IMR-90 (cell line): ENCODE results near the gene PKD1L1. TPM values are rescaled to one million over a fixed set of nuclear protein-coding genes. Genes with fewer than 3 reads are reported as not detected.

Source experiments
- ATAC-seq: fragments of 200-7000 bp; cut with Tn5 transposase; 2 replicates; pipeline ENCODE4 v1.9.1; 2020; ENCODE audit warnings: low read depth, mild to moderate bottlenecking, moderate library complexity
- BruUV-seq: library from RNA; stranded (reverse); fragments of 400-500 nt; replicated peaks from 2 replicates; lab custom pipeline; 2021; lab: Mats Ljungman, UMichigan
- CTCF ChIA-PET: fragments of 300-600 bp; formaldehyde crosslinking; extraction: SDS; loops from one replicate; lab custom pipeline; 2021; ENCODE audit warnings: antibody characterized with exemption; lab: Yijun Ruan, JAX
- POLR2A ChIA-PET: fragments of 300-600 bp; sonication (Branson Sonifier 250); formaldehyde crosslinking; loops from one replicate; lab custom pipeline; 2022; ENCODE audit warnings: antibody characterized with exemption; ENCODE audit not compliant: unreplicated experiment; lab: Charles Lee
- DNase-seq: peaks from one replicate; pipeline ENCODE4 v3.0.0; 2013
- H2AFZ ChIP-seq: replicated peaks from 2 replicates; pipeline ENCODE3; 2013; ENCODE audit warnings: low read length, mild to moderate bottlenecking; ENCODE audit not compliant: poor library complexity
- H2AK5ac ChIP-seq: 2 replicates; pipeline ENCODE4 v1.6.1; 2013; ENCODE audit warnings: low read depth, low read length, inconsistent platforms
- H2AK9ac ChIP-seq: replicated peaks from 2 replicates; pipeline ENCODE3; 2013; ENCODE audit warnings: mild to moderate bottlenecking, low read depth, low read length, moderate library complexity; ENCODE audit not compliant: poor library complexity
- H2BK120ac ChIP-seq: 2 replicates; pipeline ENCODE4 v1.6.1; 2013; ENCODE audit warnings: low read depth, low read length, inconsistent platforms
- H2BK15ac ChIP-seq: 3 replicates; pipeline ENCODE4 v1.6.1; 2013; ENCODE audit warnings: low read depth, low read length, inconsistent platforms
- H2BK20ac ChIP-seq: 2 replicates; pipeline ENCODE4 v1.6.1; 2013; ENCODE audit warnings: low read depth, mild to moderate bottlenecking, inconsistent platforms, low read length, moderate library complexity
- H2BK5ac ChIP-seq: 2 replicates; pipeline ENCODE4 v1.6.1; 2013; ENCODE audit warnings: mild to moderate bottlenecking, low read depth, low read length, inconsistent platforms; ENCODE audit not compliant: poor library complexity, severe bottlenecking
- H3K14ac ChIP-seq: replicated peaks from 2 replicates; pipeline ENCODE4 v1.6.1; 2013; ENCODE audit warnings: low read depth, low read length, inconsistent platforms
- H3K18ac ChIP-seq: 2 replicates; pipeline ENCODE4 v1.6.1; 2013; ENCODE audit warnings: low read depth, low read length, control low read depth
- H3K23ac ChIP-seq: 2 replicates; pipeline ENCODE4 v1.6.1; 2013; ENCODE audit warnings: low read depth, low read length, inconsistent platforms
- H3K27ac ChIP-seq: 2 replicates; pipeline ENCODE4 v1.5.1; 2013; ENCODE audit warnings: mild to moderate bottlenecking, control low read depth, low read length; ENCODE audit not compliant: insufficient read depth
- H3K27me3 ChIP-seq: 2 replicates; pipeline ENCODE4 v1.6.1; 2013; ENCODE audit warnings: low read length; ENCODE audit not compliant: control insufficient read depth, insufficient read depth
- H3K36me3 ChIP-seq: 2 replicates; pipeline ENCODE4 v1.6.1; 2013; ENCODE audit warnings: low read length, mixed read lengths; ENCODE audit not compliant: control insufficient read depth, insufficient read depth
- H3K4ac ChIP-seq: 2 replicates; pipeline ENCODE4 v1.6.1; 2013; ENCODE audit warnings: low read depth, low read length, inconsistent platforms
- H3K4me1 ChIP-seq: 2 replicates; pipeline ENCODE4 v1.6.1; 2013; ENCODE audit warnings: low read length, mixed read lengths; ENCODE audit not compliant: control insufficient read depth, insufficient read depth
- H3K4me2 ChIP-seq: 2 replicates; pipeline ENCODE4 v1.6.1; 2013; ENCODE audit warnings: low read depth, mild to moderate bottlenecking, control low read depth, low read length, moderate library complexity
- H3K4me3 ChIP-seq: 2 replicates; pipeline ENCODE4 v1.5.1; 2013; ENCODE audit warnings: low read depth, mild to moderate bottlenecking, control low read depth, low read length, moderate library complexity; ENCODE audit not compliant: insufficient read depth
- H3K56ac ChIP-seq: 2 replicates; pipeline ENCODE4 v1.6.1; 2013; ENCODE audit warnings: low read length, inconsistent platforms; ENCODE audit not compliant: insufficient read depth; ENCODE audit errors: extremely low read depth
- H3K79me1 ChIP-seq, 2 experiments: 2 replicates each; pipeline ENCODE4 v1.6.1; 2013; ENCODE audit warnings: low read length in 2 of 2, inconsistent platforms in 1 of 2, low read depth in 1 of 2
- H3K9ac ChIP-seq: 2 replicates; pipeline ENCODE4 v1.6.1; 2013; ENCODE audit warnings: low read depth, low read length, control low read depth
- H3K9me1 ChIP-seq: 2 replicates; pipeline ENCODE4 v1.6.1; 2013; ENCODE audit warnings: low read length, inconsistent platforms; ENCODE audit not compliant: insufficient read depth
- H3K9me3 ChIP-seq: 2 replicates; pipeline ENCODE4 v1.6.1; 2013; ENCODE audit warnings: low read length; ENCODE audit not compliant: control insufficient read depth, insufficient read depth
- H4K20me1 ChIP-seq: 2 replicates; pipeline ENCODE4 v1.6.1; 2013; ENCODE audit warnings: low read length, inconsistent platforms; ENCODE audit not compliant: insufficient read depth
- H4K5ac ChIP-seq: 2 replicates; pipeline ENCODE4 v1.6.1; 2013; ENCODE audit warnings: mild to moderate bottlenecking, low read depth, low read length, control low read depth
- H4K8ac ChIP-seq, 2 experiments: 2 replicates each; pipeline ENCODE4 v1.6.1; 2013; ENCODE audit warnings: low read depth in 2 of 2, low read length in 2 of 2, control low read depth in 1 of 2, inconsistent platforms in 1 of 2
- H4K91ac ChIP-seq: 2 replicates; pipeline ENCODE4 v1.6.1; 2013; ENCODE audit warnings: low read depth, low read length, inconsistent platforms; ENCODE audit not compliant: insufficient read depth
- BHLHE40 ChIP-seq: fragments of 150-350 bp; IDR thresholded peaks from 2 replicates; pipeline ENCODE4 v1.6.1; 2016; ENCODE audit warnings: mild to moderate bottlenecking, low read depth, low read length
- CEBPB ChIP-seq: IDR thresholded peaks from 2 replicates; pipeline ENCODE4 v1.6.1; 2012; ENCODE audit warnings: low read depth, low read length, improper control_type of control experiment
- CHD1 ChIP-seq: IDR thresholded peaks from 2 replicates; pipeline ENCODE4 v1.6.1; 2012; ENCODE audit warnings: low read depth, low read length, improper control_type of control experiment
- FOS ChIP-seq: fragments of 150-350 bp; IDR thresholded peaks from 2 replicates; pipeline ENCODE4 v1.6.1; 2016; ENCODE audit warnings: low read depth, low read length
- MAFK ChIP-seq: IDR thresholded peaks from 2 replicates; pipeline ENCODE4 v1.6.1; 2012; ENCODE audit warnings: low read depth, low read length, improper control_type of control experiment
- MAZ ChIP-seq: IDR thresholded peaks from 2 replicates; pipeline ENCODE4 v1.6.1; 2012; ENCODE audit warnings: low read depth, mild to moderate bottlenecking, low read length, improper control_type of control experiment, moderate library complexity, borderline replicate concordance
- MXI1 ChIP-seq: IDR thresholded peaks from 2 replicates; pipeline ENCODE4 v1.6.1; 2012; ENCODE audit warnings: low read depth, mild to moderate bottlenecking, low read length, moderate library complexity, borderline replicate concordance
- NFE2L2 ChIP-seq: fragments of 150-350 bp; IDR thresholded peaks from 2 replicates; pipeline ENCODE4 v1.6.1; 2016; ENCODE audit warnings: low read depth, mild to moderate bottlenecking, low read length
- RAD21 ChIP-seq: IDR thresholded peaks from 2 replicates; pipeline ENCODE4 v1.6.1; 2012; ENCODE audit warnings: low read length, improper control_type of control experiment
- RCOR1 ChIP-seq: IDR thresholded peaks from 2 replicates; pipeline ENCODE4 v1.6.1; 2012; ENCODE audit warnings: mild to moderate bottlenecking, low read length, improper control_type of control experiment; ENCODE audit not compliant: insufficient replicate concordance
- RFX5 ChIP-seq: IDR thresholded peaks from 2 replicates; pipeline ENCODE4 v1.8.0; 2012; ENCODE audit warnings: low read depth, mild to moderate bottlenecking, low read length, moderate library complexity
- SMC3 ChIP-seq: fragments of 150-350 bp; IDR thresholded peaks from 2 replicates; pipeline ENCODE4 v1.6.1; 2016; ENCODE audit warnings: low read depth, mild to moderate bottlenecking, antibody characterized with exemption, low read length, moderate library complexity
- WGBS, 2 experiments: methylation state at CpG; one replicate each; pipeline versions ENCODE4 v1.1.5 to v1.1.7; 2013; ENCODE audit warnings: missing lambda C conversion rate in 2 of 2; ENCODE audit not compliant: insufficient read length in 1 of 2; ENCODE audit errors: extremely low coverage in 2 of 2; 5-methylcytosine and 5-hydroxymethylcytosine counted together
- dilution Hi-C: fragments of 300-500 bp; cut with HindIII; formaldehyde crosslinking; loops from one replicate; pipeline ENCODE4 v1.14.3; 2018; ENCODE audit warnings: low sequenced_read_pairs; ENCODE audit not compliant: unreplicated experiment
- in situ Hi-C: fragments of 300-500 bp; cut with MboI; formaldehyde crosslinking; loops from 3 replicates; pipeline ENCODE4 v1.14.3; 2019; ENCODE audit warnings: low sequenced_read_pairs, inconsistent platforms, mixed read lengths
- intact Hi-C: fragments of 100-400 bp; cut with micrococcal nuclease; formaldehyde crosslinking; loops from 2 replicates; pipeline ENCODE4 v1.10.0; 2022
- polyA plus RNA-seq, 3 experiments: library from polyadenylated mRNA; depleted of rRNA; stranded (reverse); fragments of >200 nt; gene quantifications; 2 replicates each; pipeline ENCODE4 v1.2.3, GENCODE V29; 2012; ENCODE audit warnings: low replicate concordance in 1 of 3
- total RNA-seq: library from RNA; depleted of rRNA; stranded (reverse); fragments of >200 nt; gene quantifications from 2 replicates; pipeline ENCODE4 v1.2.3, GENCODE V29; 2012
- TF ChIP-seq, protein P1 (sequence below): fragments of 150-350 bp; IDR thresholded peaks from 2 replicates; pipeline ENCODE4 v1.6.1; 2016; ENCODE audit warnings: low read depth, mild to moderate bottlenecking, low read length, moderate library complexity, borderline replicate concordance
- TF ChIP-seq, protein P2 (sequence below): fragments of 150-350 bp; IDR thresholded peaks from 2 replicates; pipeline ENCODE4 v1.6.1; 2017; ENCODE audit warnings: mild to moderate bottlenecking, antibody characterized with exemption, low read length, low read depth
- TF ChIP-seq, protein P3 (sequence below): conservative IDR thresholded peaks from 2 replicates; pipeline ENCODE4 v1.5.1; 2012; ENCODE audit warnings: mild to moderate bottlenecking, low read depth, low read length, improper control_type of control experiment

The PKD1L1 gene
- total and polyA plus RNA-seq, 2 of the 4 experiments (the other 2 are of a cell fraction), result under 0.01 to 0.15 TPM

- H3K18ac ChIP-seq, result no peak overlapping the region
- H2BK5ac ChIP-seq, result no peak overlapping the region
- no peak overlapping the region for H3K4ac ChIP-seq
- CTCF ChIA-PET, result no interaction called here
- DNase-seq, result no peak
- no peak overlapping the region for H3K23ac ChIP-seq
- dilution Hi-C loops, result no loop called here
- H3K36me3 ChIP-seq, result no peaks in the 10 kb centered on the region
- WGBS, 2 experiments, result 86% methylated on average over 5 of the region's 6 CpGs; no CpG with 5 or more reads in 1 of the 2 experiments
- no peak overlapping the region for H3K27ac ChIP-seq
- no peaks in the 10 kb centered on the region for H4K20me1 ChIP-seq
- peaks cover 3 to 4% of the 10 kb centered on the region in 2 experiments; a peak in 2 of 4 replicates for H3K79me1 ChIP-seq
- H4K8ac ChIP-seq, result no peak overlapping the region
- H3K9ac ChIP-seq, result no peak overlapping the region
- H2BK120ac ChIP-seq, result no peak overlapping the region
- POLR2A ChIA-PET, result no interaction called here
- no peak for ATAC-seq
- in situ Hi-C loops, result no loop called here
- no peaks in the 10 kb centered on the region; the same call in 1 of the 2 replicates for H3K27me3 ChIP-seq
- H3K4me2 ChIP-seq, result no peak overlapping the region
- H2AK5ac ChIP-seq, result peak overlapping the region; percentile 49
- TF ChIP-seq MXI1, result no peak
- TF ChIP-seq RFX5, result no peak
- no peak for TF ChIP-seq MAZ
- no peak for TF ChIP-seq SMC3
- no peak for TF ChIP-seq FOS
- no peak for TF ChIP-seq CHD1
- TF ChIP-seq, protein P1, sequence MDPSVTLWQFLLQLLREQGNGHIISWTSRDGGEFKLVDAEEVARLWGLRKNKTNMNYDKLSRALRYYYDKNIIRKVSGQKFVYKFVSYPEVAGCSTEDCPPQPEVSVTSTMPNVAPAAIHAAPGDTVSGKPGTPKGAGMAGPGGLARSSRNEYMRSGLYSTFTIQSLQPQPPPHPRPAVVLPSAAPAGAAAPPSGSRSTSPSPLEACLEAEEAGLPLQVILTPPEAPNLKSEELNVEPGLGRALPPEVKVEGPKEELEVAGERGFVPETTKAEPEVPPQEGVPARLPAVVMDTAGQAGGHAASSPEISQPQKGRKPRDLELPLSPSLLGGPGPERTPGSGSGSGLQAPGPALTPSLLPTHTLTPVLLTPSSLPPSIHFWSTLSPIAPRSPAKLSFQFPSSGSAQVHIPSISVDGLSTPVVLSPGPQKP, result no peak
- TF ChIP-seq BHLHE40, result no peak
- no peak for TF ChIP-seq RCOR1
- TF ChIP-seq, protein P2, sequence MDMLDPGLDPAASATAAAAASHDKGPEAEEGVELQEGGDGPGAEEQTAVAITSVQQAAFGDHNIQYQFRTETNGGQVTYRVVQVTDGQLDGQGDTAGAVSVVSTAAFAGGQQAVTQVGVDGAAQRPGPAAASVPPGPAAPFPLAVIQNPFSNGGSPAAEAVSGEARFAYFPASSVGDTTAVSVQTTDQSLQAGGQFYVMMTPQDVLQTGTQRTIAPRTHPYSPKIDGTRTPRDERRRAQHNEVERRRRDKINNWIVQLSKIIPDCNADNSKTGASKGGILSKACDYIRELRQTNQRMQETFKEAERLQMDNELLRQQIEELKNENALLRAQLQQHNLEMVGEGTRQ, result no peak
- no peak for TF ChIP-seq NFE2L2
- TF ChIP-seq RAD21, result no peak
- TF ChIP-seq, protein P3, sequence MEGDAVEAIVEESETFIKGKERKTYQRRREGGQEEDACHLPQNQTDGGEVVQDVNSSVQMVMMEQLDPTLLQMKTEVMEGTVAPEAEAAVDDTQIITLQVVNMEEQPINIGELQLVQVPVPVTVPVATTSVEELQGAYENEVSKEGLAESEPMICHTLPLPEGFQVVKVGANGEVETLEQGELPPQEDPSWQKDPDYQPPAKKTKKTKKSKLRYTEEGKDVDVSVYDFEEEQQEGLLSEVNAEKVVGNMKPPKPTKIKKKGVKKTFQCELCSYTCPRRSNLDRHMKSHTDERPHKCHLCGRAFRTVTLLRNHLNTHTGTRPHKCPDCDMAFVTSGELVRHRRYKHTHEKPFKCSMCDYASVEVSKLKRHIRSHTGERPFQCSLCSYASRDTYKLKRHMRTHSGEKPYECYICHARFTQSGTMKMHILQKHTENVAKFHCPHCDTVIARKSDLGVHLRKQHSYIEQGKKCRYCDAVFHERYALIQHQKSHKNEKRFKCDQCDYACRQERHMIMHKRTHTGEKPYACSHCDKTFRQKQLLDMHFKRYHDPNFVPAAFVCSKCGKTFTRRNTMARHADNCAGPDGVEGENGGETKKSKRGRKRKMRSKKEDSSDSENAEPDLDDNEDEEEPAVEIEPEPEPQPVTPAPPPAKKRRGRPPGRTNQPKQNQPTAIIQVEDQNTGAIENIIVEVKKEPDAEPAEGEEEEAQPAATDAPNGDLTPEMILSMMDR, result no peak
- no peak for TF ChIP-seq CEBPB
- no peak for TF ChIP-seq MAFK
- H4K5ac ChIP-seq, result no peak overlapping the region
- no peak overlapping the region for H4K91ac ChIP-seq
- H3K14ac ChIP-seq, result no peak overlapping the region
- intact Hi-C loops, result no loop called here
- no peaks in the 10 kb centered on the region for H3K9me3 ChIP-seq
- 0 out of 3 replicates have a peak overlapping the region, but pooled peaks have one; percentile 33 for H2BK15ac ChIP-seq
- no peak overlapping the region for H3K56ac ChIP-seq
- H2BK20ac ChIP-seq, result peak overlapping the region; percentile 31; the same call in 1 of the 2 replicates
- no TSS peak for BruUV-seq
- H3K9me1 ChIP-seq, result peaks cover 14% of the 10 kb centered on the region
- H2AFZ ChIP-seq, result no peak overlapping the region
- H2AK9ac ChIP-seq, result no peak overlapping the region
- peaks cover 14% of the 10 kb centered on the region for H3K4me1 ChIP-seq
- H3K4me3 ChIP-seq, result no peak overlapping the region
These were observed 145.2 kb downstream of the PKD1L1 start for GRCh38 chr7:47803025-47803424.
